GM18517 (cell line): Measurements from ENCODE around the gene TMPRSS13.

Source experiments
- ATAC-seq: cut with Tn5 transposase; IDR thresholded peaks from one replicate; pipeline ENCODE4 v1.9.1; 2021; ENCODE audit warnings: mild to moderate bottlenecking, moderate library complexity; ENCODE audit not compliant: unreplicated experiment

The TMPRSS13 gene

GRCh38 chr11:117900121-117900648 is 29.0 kb downstream of the TMPRSS13 start:
- ATAC-seq, result peak; percentile 72

- ATAC-seq, result no peak
These were observed 31.1 kb downstream of the TMPRSS13 start for GRCh38 chr11:117898059-117898458.

DNA sequence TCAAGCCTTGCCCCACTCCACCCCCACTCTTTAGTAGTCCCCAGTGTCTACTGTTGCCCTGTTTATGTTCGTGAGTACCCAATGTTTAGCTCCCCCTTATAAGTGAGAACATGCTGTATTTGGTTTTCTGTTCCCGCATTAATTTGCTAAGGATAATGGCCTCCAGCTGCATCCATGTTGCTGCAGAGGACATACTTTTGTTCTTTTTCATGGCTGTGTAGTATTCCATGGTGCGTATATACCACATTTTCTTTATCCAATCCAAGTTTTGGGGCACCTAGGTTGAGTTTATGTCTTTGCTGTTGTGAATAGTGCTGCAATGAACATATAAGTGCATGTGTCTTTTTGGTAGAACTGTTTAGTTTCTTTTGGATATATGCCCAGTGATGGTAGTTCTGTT is 36.6 kb downstream of the TMPRSS13 start:
- ATAC-seq, result no peak

GRCh38 chr11:117891362-117891761 is 37.8 kb downstream of the TMPRSS13 start:
- no peak for ATAC-seq

DNA sequence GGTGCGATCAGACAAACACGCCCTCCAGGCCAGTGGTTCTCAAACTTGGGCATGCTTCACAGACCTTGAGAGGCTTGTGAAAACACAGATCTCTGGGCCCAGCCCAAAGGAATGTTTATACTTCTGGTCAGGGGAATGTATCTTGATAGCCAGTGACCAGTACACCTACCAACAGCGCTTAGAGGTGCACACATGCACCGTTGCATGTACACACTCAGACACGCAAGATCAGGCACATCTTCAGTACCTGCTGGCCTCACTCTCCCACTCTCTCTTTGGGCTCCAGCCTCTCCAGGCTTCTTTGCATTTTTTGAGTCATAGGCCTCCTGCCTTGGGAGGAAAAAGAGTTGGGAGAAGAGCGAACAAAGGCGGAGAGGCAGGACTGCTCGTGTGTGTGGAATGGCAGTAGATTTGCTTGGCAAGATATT is 41.0 kb downstream of the TMPRSS13 start:
- ATAC-seq, result no peak

DNA sequence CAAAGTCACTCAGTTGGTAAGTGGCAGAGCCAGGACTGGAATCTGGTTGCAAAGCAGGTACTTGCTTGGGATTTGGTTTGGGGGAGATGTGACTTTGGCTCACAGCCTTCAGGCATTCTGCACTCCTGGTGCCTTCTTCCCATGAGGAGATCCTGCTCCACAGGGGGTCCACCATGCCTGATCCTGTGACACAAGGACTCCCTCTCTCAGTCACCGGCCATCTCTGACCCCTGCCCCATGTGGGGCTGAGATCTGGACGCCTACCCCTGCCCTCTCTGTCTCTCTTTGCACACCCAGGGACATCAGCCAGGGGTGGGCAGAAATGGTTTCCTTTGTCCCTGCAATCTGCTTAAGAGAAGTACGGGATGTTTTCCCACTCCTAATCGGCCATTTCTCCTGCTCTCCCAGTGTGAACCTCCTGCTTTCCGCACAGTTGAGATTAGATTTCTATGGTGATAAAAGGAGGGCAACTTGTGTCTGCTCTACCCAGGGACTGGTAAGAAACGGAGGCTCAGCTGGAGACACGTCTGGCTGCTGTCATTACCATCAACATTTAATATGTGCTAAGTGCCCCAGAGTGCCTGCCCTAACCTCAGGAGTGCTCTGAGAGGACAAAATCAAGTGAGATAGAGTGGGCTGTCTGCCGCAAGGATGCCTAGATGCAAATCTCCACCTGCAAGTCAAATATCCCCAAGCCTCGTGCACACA is 41.6 kb downstream of the TMPRSS13 start:
- ATAC-seq, result no peak

DNA sequence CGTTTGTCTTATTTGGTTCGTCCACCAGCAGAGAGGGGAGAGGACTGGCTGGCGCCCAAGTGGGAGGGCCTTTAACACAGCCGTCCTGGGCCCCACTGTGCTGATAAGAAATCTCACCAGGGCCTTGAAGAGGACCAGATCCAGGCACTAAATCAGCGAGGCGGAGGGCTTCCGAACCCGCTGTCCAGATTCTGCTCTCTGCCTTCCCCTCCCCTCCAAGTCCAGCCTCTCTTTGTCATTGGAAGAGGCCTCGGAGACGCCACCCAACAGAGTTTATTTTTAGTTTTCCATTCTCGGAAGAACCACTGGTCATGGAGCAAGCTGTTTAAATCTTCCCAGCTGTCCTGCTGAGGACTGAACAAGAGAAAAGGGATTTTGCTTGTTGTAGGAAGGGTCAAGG is 43.4 kb downstream of the TMPRSS13 start:
- no peak for ATAC-seq

DNA sequence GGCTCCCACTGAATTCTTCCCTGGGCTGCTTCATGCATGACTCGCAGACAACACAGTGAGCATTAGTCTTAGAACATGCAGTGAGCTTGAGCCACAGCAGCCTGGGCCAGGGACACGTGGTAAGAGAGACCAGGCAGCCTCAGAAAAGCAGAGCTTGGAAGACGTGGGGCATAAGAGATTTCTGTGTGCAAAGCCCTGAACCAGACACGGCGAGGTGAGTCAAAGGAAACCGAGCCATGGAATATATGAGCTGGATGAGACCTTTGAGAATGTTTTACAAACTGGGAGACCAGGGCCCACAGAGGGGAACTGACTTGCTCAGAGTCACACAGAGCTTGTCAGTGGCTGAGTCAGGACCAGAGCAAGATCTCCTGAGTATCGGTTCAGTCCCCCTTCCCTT is 44.2 kb downstream of the TMPRSS13 start:
- ATAC-seq, result no peak

DNA sequence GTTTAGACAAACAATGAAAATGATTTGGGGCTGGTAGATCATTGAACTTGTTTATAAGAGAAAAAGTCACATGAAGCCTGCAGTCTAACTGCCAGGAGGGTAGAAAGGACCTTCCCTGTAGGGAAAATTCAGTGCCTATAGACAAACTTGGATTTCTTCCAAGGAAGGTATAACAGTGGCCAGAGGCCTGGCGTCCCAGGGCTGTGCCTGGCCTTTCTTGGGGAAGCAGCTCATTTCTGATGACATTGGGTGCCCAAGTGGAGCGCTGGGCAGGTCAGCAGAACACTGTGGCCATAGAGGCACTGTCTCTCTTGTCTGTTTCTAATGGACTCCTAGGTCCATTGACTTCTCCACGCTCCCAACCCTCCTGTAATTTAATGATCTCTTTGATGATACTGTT is 46.1 kb downstream of the TMPRSS13 start:
- ATAC-seq, result no peak

DNA sequence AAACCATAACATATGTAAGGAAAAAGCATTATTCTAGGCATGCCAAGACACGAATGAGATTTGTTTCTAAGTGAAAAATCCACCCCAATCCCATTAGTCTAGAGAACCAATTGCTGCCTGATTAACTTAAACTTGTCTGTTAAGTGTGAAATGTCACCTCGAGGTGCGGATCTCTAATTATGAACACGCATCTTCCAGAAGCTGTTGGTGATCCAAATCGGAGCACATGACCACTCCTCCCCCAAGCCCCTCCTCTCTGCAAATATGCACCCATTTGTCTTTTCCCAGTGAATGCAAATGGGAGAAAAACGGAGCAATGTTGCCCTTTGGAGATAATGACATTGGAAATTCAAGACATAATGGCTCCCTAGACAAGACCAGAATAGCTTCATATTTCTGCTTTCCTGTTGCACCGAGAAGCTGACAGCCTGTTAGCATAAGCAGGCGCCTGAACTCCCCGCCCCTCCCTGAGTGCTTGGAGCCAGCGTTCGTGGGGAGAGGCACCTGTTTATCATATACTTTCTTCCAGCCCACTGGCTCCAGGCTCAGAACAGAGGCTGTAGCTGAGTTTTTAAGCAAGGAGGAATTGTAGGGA is 46.8 kb downstream of the TMPRSS13 start:
- ATAC-seq, result no peak

DNA sequence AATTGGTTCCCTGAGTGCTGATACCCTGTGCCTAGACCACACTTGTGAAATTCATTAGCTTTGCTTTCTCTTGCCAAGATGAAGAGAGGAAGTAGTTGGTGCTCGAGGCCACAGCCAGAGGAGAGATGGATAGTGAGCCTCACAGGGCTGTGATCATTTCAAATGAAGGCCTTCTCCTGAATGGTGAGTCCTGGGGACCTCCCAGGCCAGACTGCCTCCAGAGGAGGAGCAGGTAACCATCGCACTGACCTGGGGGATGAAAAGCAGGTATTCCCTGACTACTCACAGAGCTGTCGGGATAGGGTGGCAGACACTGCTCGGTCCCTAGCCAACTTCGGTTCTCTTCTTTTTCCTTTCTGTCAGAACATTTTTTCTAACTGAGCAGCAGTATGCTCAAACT is 48.0 kb downstream of the TMPRSS13 start:
- ATAC-seq, result no peak

- no peak for ATAC-seq
These were observed 49.4 kb downstream of the TMPRSS13 start for GRCh38 chr11:117879516-117880480.

- no peak for ATAC-seq
These were observed 50.2 kb downstream of the TMPRSS13 start for GRCh38 chr11:117878939-117879475.

DNA sequence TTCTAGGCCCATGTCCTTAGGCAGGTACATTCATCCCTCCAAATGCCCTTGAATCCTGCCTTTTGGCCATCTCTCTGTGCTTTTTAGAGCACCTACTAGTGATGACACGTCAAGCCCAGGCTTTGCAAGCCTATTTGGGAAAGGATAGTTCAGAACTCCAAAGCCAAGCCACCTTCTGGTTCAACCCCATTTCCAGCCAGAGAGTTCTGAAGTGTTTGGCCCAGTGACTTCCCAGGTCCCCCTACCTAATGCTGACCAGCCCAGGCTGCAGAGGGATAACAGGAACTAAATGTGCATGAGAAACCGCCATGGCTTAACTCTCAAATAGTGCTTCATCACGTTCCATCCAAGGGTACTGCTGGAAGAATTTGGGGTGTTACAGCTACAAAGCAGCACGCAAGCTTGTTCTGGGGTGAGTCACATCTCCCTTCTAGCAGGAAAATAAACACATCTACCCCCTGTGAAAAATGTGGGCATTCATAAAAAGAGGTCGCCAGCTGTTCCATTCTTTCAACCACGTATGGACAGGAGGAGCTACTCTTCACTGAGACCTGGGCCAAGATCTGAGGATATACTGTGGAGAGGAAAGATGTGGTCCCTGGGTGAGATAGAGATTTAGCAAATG is 50.8 kb downstream of the TMPRSS13 start:
- no peak for ATAC-seq

- ATAC-seq, result no peak
These were observed 52.0 kb downstream of the TMPRSS13 start for GRCh38 chr11:117877120-117877784.

DNA sequence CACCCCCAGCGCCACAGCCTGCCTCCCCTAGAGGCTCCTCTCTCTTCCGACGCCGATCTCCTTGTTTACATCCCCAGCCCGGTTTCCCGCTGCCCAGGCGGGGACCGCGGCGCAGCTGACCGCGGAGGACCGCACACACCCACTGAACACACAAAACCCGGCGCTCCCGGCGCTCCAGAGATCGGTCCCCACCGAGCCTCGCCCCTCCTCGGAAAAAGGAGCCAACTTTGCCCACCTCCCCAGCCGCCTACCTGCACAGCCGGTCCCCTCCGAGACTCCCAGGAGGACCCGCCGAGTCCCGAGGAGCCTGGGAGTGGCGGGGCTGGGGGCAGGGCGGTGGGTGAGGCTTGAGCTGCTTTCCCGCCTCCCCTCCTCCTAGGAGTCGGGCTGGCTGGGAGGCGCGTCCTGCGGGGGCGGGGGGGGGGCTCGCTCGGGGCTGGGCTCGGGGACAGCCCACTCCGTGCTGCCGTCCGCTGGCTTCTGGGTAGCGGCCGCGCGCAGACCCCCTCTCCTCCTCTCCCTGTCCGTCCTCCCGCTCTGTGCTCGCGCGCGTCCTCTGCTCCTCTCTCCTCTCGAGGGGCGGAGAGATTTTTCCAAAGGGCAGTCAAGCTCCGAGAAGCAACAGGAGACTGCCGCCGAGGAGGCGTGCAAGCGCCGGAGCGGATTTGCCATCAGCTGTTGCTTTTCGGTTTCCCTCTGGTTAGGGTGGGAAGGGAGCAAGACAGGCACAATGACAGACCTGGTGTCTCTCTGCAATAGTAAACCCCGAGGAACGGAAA is 52.7 kb downstream of the TMPRSS13 start, which contains the start of gene FXYD6:
TSS of gene FXYD6 (minus strand) at position 318 of the 779 bp plus-strand sequence. CDS start 33,882 bp downstream, outside the sequence.
- no peak for ATAC-seq

DNA sequence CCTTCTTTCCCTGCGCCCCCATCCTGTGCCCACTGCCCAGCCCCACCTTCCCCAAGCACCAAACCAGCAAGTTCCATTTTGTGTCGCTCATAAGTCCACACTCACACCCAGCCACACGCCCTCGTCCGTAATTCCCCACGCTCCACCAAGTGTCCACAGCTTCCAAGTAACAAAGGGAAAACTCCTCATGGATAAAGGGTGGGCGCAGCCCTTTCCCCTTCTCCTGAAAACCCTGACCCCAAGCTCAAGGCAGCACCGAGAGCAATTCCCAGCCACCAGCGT is 53.2 kb downstream of the TMPRSS13 start:
- no peak for ATAC-seq

DNA sequence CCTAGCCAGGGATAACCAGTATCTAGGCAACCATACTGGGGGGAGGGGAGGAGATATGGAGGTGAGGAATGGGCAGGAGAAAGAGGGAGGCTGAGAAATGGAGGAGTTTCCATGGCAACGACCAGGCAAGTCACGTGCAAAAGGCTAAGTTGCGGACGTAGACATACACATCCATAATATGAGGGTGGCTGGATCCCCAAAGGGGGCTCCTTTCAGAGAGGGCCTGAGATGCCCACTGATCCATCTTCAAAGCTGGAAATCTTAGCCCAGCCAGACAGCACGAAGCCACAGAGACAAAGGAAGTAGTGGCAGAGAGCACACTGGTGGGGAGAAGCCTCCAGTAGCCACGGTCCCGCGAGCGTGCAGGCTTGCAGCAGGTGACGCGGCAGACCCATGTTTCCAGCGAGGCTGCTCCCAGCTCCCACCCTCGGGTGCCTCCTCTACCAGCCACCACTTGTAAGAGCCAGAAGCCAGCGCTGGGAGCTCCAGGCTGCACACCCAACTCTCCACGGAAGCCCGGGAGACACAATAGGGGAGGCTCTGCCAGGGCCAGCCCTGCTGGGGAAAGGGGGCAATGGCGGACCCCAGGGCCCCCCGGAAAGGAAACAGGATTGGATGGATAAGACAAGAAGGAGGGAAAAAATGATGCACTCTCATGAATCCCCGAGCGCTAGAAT is 53.7 kb downstream of the TMPRSS13 start:
- no peak for ATAC-seq

- ATAC-seq, result no peak
These were observed 54.3 kb downstream of the TMPRSS13 start for GRCh38 chr11:117874910-117875381.
